Measurements from ENCODE around the gene TMEM263.

Gene TMEM263

GRCh38 chr12:106953352-106954250 lies 2.1 kb upstream of the TMEM263 start:
- no peak for DNase-seq

- peak in 1 of 2 donors; percentile 14 for DNase-seq
Measured at GRCh38 chr12:106954462-106955376, 988 bp upstream of the TMEM263 start.

GRCh38 chr12:106956048-106956578 lies 406 bp downstream of the TMEM263 start:
- DNase-seq: peak; percentile 46 to 70

GRCh38 chr12:106957583-106957982 lies 1.9 kb downstream of the TMEM263 start:
- no peak for DNase-seq

GRCh38 chr12:106960443-106960842 lies 4.7 kb downstream of the TMEM263 start:
- no peak for DNase-seq

- DNase-seq: no peak
Measured at GRCh38 chr12:106962286-106962685, 6.6 kb downstream of the TMEM263 start.

- no peak for DNase-seq
Measured at GRCh38 chr12:106964526-106964925, 8.8 kb downstream of the TMEM263 start.

- DNase-seq: no peak
Measured at GRCh38 chr12:106971065-106971464, 15.4 kb downstream of the TMEM263 start.

- DNase-seq: no peak
Measured at GRCh38 chr12:106973545-106973944, 17.8 kb downstream of the TMEM263 start.

GRCh38 chr12:106974511-106974910 lies 18.8 kb downstream of the TMEM263 start:
- no peak for DNase-seq

- DNase-seq: no peak
Measured at GRCh38 chr12:106975098-106975497, 19.4 kb downstream of the TMEM263 start.

GRCh38 chr12:106975993-106976658 lies 20.4 kb downstream of the TMEM263 start:
- no peak for DNase-seq

GRCh38 chr12:106976668-106977067 lies 21.0 kb downstream of the TMEM263 start:
- no peak for DNase-seq

GRCh38 chr12:106978035-106978800 lies 22.5 kb downstream of the TMEM263 start:
- DNase-seq: no peak

- no peak for DNase-seq
Measured at GRCh38 chr12:106980944-106981343, 25.2 kb downstream of the TMEM263 start.

GRCh38 chr12:106981788-106982187 lies 26.1 kb downstream of the TMEM263 start:
- no peak for DNase-seq

GRCh38 chr12:106982229-106982628 lies 26.5 kb downstream of the TMEM263 start:
- no peak for DNase-seq

- DNase-seq: no peak
Measured at GRCh38 chr12:106984588-106985137, 29.0 kb downstream of the TMEM263 start.

GRCh38 chr12:106985479-106985878 lies 29.8 kb downstream of the TMEM263 start:
- DNase-seq: no peak

GRCh38 chr12:106986135-106986534 lies 30.4 kb downstream of the TMEM263 start:
- no peak for DNase-seq

GRCh38 chr12:106986625-106987389 lies 31.1 kb downstream of the TMEM263 start, which contains the start of gene MTERF2:
MTERF2 (minus strand) TSS chr12:106987146; CDS start chr12:106978714, 8,432 bp downstream.
- DNase-seq: peak; percentile 77 to 84

Measured in CD4-positive, alpha-beta T cell treated with Interferon alpha-2 for 1 hour (primary cell).